PC-9 (cell line): ENCODE measurements around the gene EXOC4. TPM values are rescaled to one million over a fixed set of nuclear protein-coding genes. Genes with fewer than 3 reads are reported as not detected.

Experiments used
- BruUV-seq: library from RNA; stranded (reverse); fragments of 400-500 nt; replicated peaks from 2 replicates; lab custom pipeline; 2021; lab: Mats Ljungman, UMichigan
- CTCF ChIA-PET: fragments of 300-600 bp; sonication (Branson Sonifier 250); formaldehyde crosslinking; loops from one replicate; lab custom pipeline; 2022; ENCODE audit warnings: antibody characterized with exemption; lab: Charles Lee
- POLR2A ChIA-PET: fragments of 300-600 bp; sonication (Branson Sonifier 250); formaldehyde crosslinking; loops from one replicate; lab custom pipeline; 2022; ENCODE audit warnings: antibody characterized with exemption; ENCODE audit not compliant: unreplicated experiment; lab: Charles Lee
- DNase-seq, 2 experiments: peaks; one replicate each; pipeline versions ENCODE4 v3.0.0 to v3.0.0-alpha.2; 2015 to 2022; ENCODE audit warnings: mixed read lengths in 1 of 2
- H2AFZ ChIP-seq: fragments of 200-600 bp; sonication (generic); 2 replicates; pipeline ENCODE4 v1.8.1; 2017; ENCODE audit warnings: antibody characterized with exemption
- H3F3A ChIP-seq: fragments of 200-600 bp; sonication (generic); 2 replicates; pipeline ENCODE4 v1.8.1; 2017; ENCODE audit warnings: antibody characterized with exemption, mild to moderate bottlenecking, low read depth; ENCODE audit not compliant: insufficient read depth
- H3K27ac ChIP-seq: fragments of 200-600 bp; sonication (generic); 2 replicates; pipeline ENCODE4 v1.6.1; 2016; ENCODE audit warnings: mixed run types
- H3K27me3 ChIP-seq: fragments of 200-600 bp; sonication (generic); 2 replicates; pipeline ENCODE4 v1.6.1; 2016; ENCODE audit warnings: low read depth, mixed run types; ENCODE audit not compliant: insufficient read depth
- H3K36me3 ChIP-seq: fragments of 200-600 bp; sonication (generic); 2 replicates; pipeline ENCODE4 v1.6.1; 2016; ENCODE audit warnings: low read depth, mixed run types
- H3K4me1 ChIP-seq: fragments of 200-600 bp; sonication (generic); replicated peaks from 2 replicates; pipeline ENCODE4 v1.6.1; 2016; ENCODE audit warnings: mixed run types; ENCODE audit not compliant: insufficient read depth
- H3K4me2 ChIP-seq: fragments of 200-600 bp; sonication (generic); 2 replicates; pipeline ENCODE4 v1.6.1; 2017; ENCODE audit warnings: mixed run types
- H3K4me3 ChIP-seq: fragments of 200-600 bp; sonication (generic); 2 replicates; pipeline ENCODE4 v1.6.1; 2016; ENCODE audit warnings: mixed run types
- H3K79me2 ChIP-seq: fragments of 200-600 bp; sonication (generic); 2 replicates; pipeline ENCODE4 v1.6.1; 2017; ENCODE audit warnings: low read depth, mixed run types
- H3K9me2 ChIP-seq: fragments of 200-600 bp; sonication (generic); 2 replicates; pipeline ENCODE4 v1.8.1; 2017; ENCODE audit warnings: mild to moderate bottlenecking; ENCODE audit not compliant: insufficient read depth
- H3K9me3 ChIP-seq: fragments of 200-600 bp; sonication (generic); 2 replicates; pipeline ENCODE4 v1.8.1; 2016; ENCODE audit warnings: low read depth; ENCODE audit not compliant: insufficient read depth
- H4K20me1 ChIP-seq: fragments of 200-600 bp; sonication (generic); 2 replicates; pipeline ENCODE4 v1.8.1; 2017; ENCODE audit not compliant: insufficient read depth
- EZH2 ChIP-seq: fragments of 200-600 bp; sonication (generic); IDR thresholded peaks from 2 replicates; pipeline ENCODE4 v1.8.0; 2017; ENCODE audit warnings: antibody characterized with exemption, low read depth
- intact Hi-C: fragments of 100-400 bp; cut with micrococcal nuclease; formaldehyde crosslinking; loops from one replicate; pipeline ENCODE4 v1.10.0; 2022; ENCODE audit not compliant: unreplicated experiment
- total RNA-seq: library from RNA; stranded (reverse); gene quantifications from 2 replicates; pipeline ENCODE4 v1.2.3, GENCODE V29; 2021
- TF ChIP-seq, protein P1 (sequence below): fragments of 200-600 bp; sonication (generic); conservative IDR thresholded peaks from 2 replicates; pipeline ENCODE4 v1.6.1; 2017; ENCODE audit warnings: mixed run types, antibody characterized with exemption, mild to moderate bottlenecking, moderate library complexity

Gene EXOC4
- total RNA-seq, 1 experiment from 2014 or later: 101 TPM

DNA sequence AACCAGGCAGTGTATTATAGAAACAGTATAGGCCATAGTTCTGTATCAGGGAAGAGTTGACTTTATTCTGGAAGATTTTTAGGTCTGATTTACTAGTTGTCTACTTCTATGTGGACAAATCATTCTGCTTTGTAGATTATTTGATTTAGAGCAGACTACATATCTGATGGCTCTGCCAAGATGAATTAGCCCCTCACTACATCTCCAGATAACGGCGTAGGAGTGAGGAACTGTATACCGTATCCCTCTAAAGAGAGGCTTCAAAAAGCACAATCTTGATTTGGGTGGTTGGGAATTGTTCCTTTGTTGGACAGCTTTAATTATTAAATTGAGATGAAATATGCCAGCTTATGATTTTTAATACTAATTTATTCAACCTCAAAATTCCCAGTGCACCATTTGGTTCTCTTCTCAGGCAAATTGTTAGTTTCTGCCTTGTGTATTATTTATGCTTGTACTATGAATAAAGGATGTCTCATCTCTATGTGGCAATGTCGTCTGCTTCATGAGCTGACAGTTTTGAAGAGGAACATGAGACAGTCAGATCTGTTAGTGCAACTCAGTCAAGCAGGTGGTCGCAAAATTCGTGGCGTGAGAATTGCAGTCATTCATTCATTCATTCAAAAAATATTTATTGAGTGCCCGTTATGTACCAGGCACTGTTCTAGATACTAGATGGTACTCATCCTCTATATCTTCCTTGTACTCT, 422.8 kb downstream of the EXOC4 start:
- H3K27me3 ChIP-seq: no peaks in the 10 kb centered on the region
- H3K4me3 ChIP-seq: no peak overlapping the region
- no peaks in the 10 kb centered on the region for H3K9me3 ChIP-seq
- no peaks in the 10 kb centered on the region for H3K36me3 ChIP-seq
- DNase-seq: no peak
- H3K9me2 ChIP-seq: no peaks in the 10 kb centered on the region
- no peak overlapping the region for H3K27ac ChIP-seq
- no peaks in the 10 kb centered on the region for H3F3A ChIP-seq
- no TSS peak for BruUV-seq
- intact Hi-C loops: no loop called here
- TF ChIP-seq, protein P1, sequence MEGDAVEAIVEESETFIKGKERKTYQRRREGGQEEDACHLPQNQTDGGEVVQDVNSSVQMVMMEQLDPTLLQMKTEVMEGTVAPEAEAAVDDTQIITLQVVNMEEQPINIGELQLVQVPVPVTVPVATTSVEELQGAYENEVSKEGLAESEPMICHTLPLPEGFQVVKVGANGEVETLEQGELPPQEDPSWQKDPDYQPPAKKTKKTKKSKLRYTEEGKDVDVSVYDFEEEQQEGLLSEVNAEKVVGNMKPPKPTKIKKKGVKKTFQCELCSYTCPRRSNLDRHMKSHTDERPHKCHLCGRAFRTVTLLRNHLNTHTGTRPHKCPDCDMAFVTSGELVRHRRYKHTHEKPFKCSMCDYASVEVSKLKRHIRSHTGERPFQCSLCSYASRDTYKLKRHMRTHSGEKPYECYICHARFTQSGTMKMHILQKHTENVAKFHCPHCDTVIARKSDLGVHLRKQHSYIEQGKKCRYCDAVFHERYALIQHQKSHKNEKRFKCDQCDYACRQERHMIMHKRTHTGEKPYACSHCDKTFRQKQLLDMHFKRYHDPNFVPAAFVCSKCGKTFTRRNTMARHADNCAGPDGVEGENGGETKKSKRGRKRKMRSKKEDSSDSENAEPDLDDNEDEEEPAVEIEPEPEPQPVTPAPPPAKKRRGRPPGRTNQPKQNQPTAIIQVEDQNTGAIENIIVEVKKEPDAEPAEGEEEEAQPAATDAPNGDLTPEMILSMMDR: no peak
- TF ChIP-seq EZH2: no peak
- no peak overlapping the region for H2AFZ ChIP-seq
- H3K79me2 ChIP-seq: no peaks in the 10 kb centered on the region
- ChIA-PET POLR2A (no interaction called here), CTCF (no interaction called here)
- H3K4me2 ChIP-seq: no peak overlapping the region
- H4K20me1 ChIP-seq: no peaks in the 10 kb centered on the region
- no peaks in the 10 kb centered on the region for H3K4me1 ChIP-seq

DNA sequence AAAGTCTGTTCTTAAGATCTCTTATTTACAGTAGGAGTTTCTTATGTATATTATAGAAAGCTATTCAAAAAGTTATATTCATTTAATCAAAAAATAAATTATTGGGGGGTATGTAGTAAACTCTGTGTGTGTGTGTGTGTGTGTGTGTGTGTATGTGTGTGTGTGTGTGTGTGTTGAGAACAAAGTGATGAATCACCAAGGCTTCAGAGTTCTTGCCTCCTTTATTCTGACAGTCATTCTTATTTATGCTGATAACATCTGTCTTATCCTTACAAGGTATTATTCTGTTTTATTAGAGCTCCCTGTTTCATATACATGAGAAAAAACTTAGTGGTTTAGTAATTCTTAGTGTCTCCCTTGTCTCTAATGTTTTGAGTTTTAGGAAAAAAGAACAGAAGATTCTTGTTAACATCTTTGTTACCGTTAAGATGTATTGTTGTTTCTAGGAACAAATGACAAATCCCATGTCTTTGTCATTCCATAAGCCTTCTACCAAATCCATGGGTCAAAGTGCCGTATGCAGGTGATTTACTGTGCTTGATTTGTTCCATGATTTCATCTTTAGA, 424.0 kb downstream of the EXOC4 start:
- Histone ChIP-seq H3K36me3 (no peaks in the 10 kb centered on the region), H3K4me2 (no peak overlapping the region), H3K27ac (no peak overlapping the region), H3K79me2 (no peaks in the 10 kb centered on the region), H3K4me3 (no peak overlapping the region), H3K4me1 (no peaks in the 10 kb centered on the region), H3K27me3 (no peaks in the 10 kb centered on the region), H4K20me1 (no peaks in the 10 kb centered on the region), H3K9me2 (no peaks in the 10 kb centered on the region), H3F3A (no peaks in the 10 kb centered on the region), H2AFZ (no peak overlapping the region), H3K9me3 (no peaks in the 10 kb centered on the region)
- POLR2A ChIA-PET: interaction anchor here (0.5 kb wide), 1 partner anchor 13 kb away, joined by 3 read pairs; no protein-coding TSS in a partner anchor
- TF ChIP-seq EZH2: no peak
- TF ChIP-seq, protein P1: no peak
- DNase-seq: no peak
- BruUV-seq: no TSS peak
- intact Hi-C loops: no loop called here
- CTCF ChIA-PET: no interaction called here

DNA sequence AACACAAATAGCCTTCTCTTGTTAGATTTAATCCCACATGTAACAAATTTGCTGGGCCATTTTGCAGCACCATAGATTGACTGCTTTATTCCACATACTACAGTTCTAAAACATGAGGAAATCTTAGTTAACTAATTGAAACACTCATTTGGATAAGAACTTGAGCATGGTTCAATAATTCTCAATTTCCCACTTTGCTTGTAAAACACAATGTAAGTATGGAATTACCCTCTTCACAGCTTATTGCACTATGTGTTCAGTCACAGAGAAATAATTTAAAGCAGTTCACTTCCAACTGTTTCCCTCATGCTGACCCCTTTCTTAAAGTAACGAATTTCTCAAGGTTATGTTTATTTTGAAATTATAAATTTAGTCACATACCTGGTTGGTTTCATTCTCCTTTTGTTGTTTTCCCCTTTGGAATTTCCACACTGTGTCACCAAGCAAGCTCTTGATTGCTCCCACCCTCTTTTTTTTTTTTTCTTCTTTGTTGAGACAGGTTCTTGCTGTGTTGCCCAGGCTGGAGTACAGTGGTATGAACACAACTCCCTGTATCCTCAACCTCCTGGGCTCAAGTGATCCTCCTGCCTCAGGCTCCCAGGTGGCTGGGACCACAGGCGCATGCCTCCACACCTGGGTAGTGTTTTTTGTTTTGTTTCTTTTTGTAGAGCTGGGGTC, 425.4 kb downstream of the EXOC4 start:
- CTCF ChIA-PET: no interaction called here

More for the DNA sequence above, 425.4 kb downstream of the EXOC4 start:
- BruUV-seq: no TSS peak
- no peak overlapping the region for H3K4me2 ChIP-seq
- POLR2A ChIA-PET: no interaction called here
- H3K9me2 ChIP-seq: no peaks in the 10 kb centered on the region
- H3K4me3 ChIP-seq: no peak overlapping the region
- intact Hi-C loops: no loop called here
- no peaks in the 10 kb centered on the region for H3K9me3 ChIP-seq
- H4K20me1 ChIP-seq: no peaks in the 10 kb centered on the region
- H3K36me3 ChIP-seq: no peaks in the 10 kb centered on the region
- no peak overlapping the region for H2AFZ ChIP-seq
- no peaks in the 10 kb centered on the region for H3K4me1 ChIP-seq
- no peaks in the 10 kb centered on the region for H3F3A ChIP-seq
- no peak overlapping the region for H3K27ac ChIP-seq
- no peaks in the 10 kb centered on the region for H3K27me3 ChIP-seq
- TF ChIP-seq, protein P1: no peak
- TF ChIP-seq EZH2: no peak
- no peak for DNase-seq
- H3K79me2 ChIP-seq: no peaks in the 10 kb centered on the region
